Tibial nerve (tissue), 4 donors: Measurements from ENCODE around the gene NR0B2. TPM values are rescaled to one million over a fixed set of nuclear protein-coding genes. Genes with fewer than 3 reads are reported as not detected.
A peak's percentile ranks its signal among the peaks of the same experiment; 100 is the strongest.

Experiments
- DNase-seq, 2 donors: peaks; one replicate each; pipeline ENCODE4 v3.0.0-alpha.2; 2019; ENCODE audit warnings: low spot score in 2 of 2
- H3K27ac ChIP-seq, 4 donors: fragments of 200-600 bp; sonication (generic) in 3 of 4; one replicate each; pipeline ENCODE4 v1.5.1; 2017 to 2019; ENCODE audit warnings: mild to moderate bottlenecking in 1 of 4
- H3K27me3 ChIP-seq, 2 donors: fragments of 200-600 bp; sonication (generic) in 1 of 2; one replicate each; pipeline versions ENCODE4 v1.5.1 to v1.6.0; 2017 to 2019
- H3K36me3 ChIP-seq, 3 donors: fragments of 200-600 bp; sonication (generic); one replicate each; pipeline ENCODE4 v1.5.1; 2018 to 2019
- H3K4me1 ChIP-seq, 4 donors: fragments of 200-600 bp; sonication (generic) in 3 of 4; one replicate each; pipeline ENCODE4 v1.5.1; 2017 to 2019
- H3K4me3 ChIP-seq, 4 donors: fragments of 200-600 bp; sonication (generic) in 3 of 4; one replicate each; pipeline ENCODE4 v1.5.1; 2017 to 2019; ENCODE audit warnings: mild to moderate bottlenecking in 1 of 4, moderate library complexity in 1 of 4
- H3K9me3 ChIP-seq, 4 donors: fragments of 200-600 bp; sonication (generic) in 3 of 4; one replicate each; pipeline ENCODE4 v1.5.1; 2017 to 2019
- EP300 ChIP-seq, 2 donors: sonication (generic); formaldehyde crosslinking; IDR thresholded peaks; one replicate each; pipeline ENCODE4 v1.6.1; 2017; ENCODE audit warnings: antibody characterized with exemption in 2 of 2, mild to moderate bottlenecking in 1 of 2
- POLR2A ChIP-seq, 2 donors: fragments of 450-650 bp; IDR thresholded peaks; one replicate each; pipeline ENCODE4 v1.6.1; 2017; ENCODE audit warnings: antibody characterized with exemption in 2 of 2, mild to moderate bottlenecking in 2 of 2, moderate library complexity in 2 of 2
- WGBS, 2 donors: methylation state at CpG; one replicate each; pipeline ENCODE4 v1.1.5; 2018; 5-methylcytosine and 5-hydroxymethylcytosine counted together
- total RNA-seq, 4 donors: library from RNA; depleted of rRNA; stranded (reverse); fragments of >200 nt; gene quantifications; one replicate each; pipeline ENCODE4 v1.1.0, GENCODE V29; 2016
- TF ChIP-seq, protein P1 (sequence below), 5 experiments: fragments of 200-600 bp in 3 of 5; fragments of 450-650 bp in 2 of 5; sonication (generic) in 3 of 5; IDR thresholded peaks; one replicate each; pipeline ENCODE4 v1.5.1; 2016 to 2019; ENCODE audit warnings: antibody characterized with exemption in 5 of 5, mild to moderate bottlenecking in 3 of 5, moderate library complexity in 2 of 5

Gene NR0B2
- total RNA-seq, 4 donors from 2014 or later = not detected

DNA sequence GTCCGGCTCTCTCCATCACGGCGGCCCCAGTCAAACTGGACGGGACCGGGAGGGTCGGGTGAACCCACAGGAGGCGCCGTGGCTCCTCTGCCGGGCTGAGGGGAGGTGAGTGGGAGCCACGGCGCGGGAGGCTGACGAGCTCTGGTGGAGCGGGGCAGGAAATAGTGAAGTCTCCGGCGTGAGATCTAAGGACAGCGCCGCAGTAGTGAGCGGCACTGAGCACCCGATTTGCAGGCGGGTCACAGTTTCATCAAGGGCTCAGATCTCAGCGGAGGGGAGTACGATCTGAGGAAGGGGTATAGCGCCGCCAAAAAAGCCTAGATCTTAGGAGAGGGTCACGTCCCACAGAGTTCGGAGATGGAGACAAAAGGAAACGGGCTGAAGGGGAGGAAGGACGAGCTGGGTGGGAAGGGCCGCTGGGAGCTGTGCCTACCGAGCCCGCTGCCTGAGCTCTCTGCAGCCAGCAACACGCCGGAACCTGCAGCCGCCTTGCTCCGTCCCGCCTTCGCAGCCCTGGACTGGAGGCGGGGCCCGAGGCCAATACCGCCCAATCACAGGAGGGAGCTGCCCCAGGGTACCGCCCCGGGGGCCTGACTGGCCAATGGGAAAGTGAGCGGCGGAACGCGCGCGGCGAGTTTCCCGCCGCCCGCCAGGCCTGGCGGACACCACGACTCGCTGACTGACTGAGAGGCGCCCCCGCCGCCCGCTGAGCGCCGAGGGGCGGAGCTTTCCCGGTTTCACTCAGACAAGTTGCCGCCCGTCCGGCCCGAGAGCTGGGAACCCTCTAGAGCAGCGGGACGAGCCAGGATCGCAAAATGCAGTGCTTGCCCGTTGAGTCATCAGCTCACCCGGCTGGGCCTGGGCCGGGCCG lies 48.9 kb downstream of the NR0B2 start:
- Histone ChIP-seq H3K36me3 (no peaks in the 10 kb centered on the region), H3K27me3 (no peaks in the 10 kb centered on the region), H3K4me1 (peaks cover 0 to 22% (median 8%) of the 10 kb centered on the region in 4 donors), H3K4me3 (peak overlapping the region; percentile 33 to 75 (median 70)), H3K9me3 (no peaks in the 10 kb centered on the region), H3K27ac (peak overlapping the region; percentile 70 to 99 (median 96))
- DNase-seq = peak; percentile 90 to 95
- TF ChIP-seq POLR2A (IDR thresholded peaks at IDR 0.05) (peak in 1 of 2 donors; percentile 68), EP300 (IDR thresholded peaks at IDR 0.05) (peak; percentile 68 to 76)
- TF ChIP-seq, protein P1, sequence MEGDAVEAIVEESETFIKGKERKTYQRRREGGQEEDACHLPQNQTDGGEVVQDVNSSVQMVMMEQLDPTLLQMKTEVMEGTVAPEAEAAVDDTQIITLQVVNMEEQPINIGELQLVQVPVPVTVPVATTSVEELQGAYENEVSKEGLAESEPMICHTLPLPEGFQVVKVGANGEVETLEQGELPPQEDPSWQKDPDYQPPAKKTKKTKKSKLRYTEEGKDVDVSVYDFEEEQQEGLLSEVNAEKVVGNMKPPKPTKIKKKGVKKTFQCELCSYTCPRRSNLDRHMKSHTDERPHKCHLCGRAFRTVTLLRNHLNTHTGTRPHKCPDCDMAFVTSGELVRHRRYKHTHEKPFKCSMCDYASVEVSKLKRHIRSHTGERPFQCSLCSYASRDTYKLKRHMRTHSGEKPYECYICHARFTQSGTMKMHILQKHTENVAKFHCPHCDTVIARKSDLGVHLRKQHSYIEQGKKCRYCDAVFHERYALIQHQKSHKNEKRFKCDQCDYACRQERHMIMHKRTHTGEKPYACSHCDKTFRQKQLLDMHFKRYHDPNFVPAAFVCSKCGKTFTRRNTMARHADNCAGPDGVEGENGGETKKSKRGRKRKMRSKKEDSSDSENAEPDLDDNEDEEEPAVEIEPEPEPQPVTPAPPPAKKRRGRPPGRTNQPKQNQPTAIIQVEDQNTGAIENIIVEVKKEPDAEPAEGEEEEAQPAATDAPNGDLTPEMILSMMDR (IDR thresholded peaks at IDR 0.05) = peak in 1 of 5 experiments; percentile 45
- WGBS, 2 donors = 0 to 1% methylated on average over 35 to 56 of the region's 75 CpGs

DNA sequence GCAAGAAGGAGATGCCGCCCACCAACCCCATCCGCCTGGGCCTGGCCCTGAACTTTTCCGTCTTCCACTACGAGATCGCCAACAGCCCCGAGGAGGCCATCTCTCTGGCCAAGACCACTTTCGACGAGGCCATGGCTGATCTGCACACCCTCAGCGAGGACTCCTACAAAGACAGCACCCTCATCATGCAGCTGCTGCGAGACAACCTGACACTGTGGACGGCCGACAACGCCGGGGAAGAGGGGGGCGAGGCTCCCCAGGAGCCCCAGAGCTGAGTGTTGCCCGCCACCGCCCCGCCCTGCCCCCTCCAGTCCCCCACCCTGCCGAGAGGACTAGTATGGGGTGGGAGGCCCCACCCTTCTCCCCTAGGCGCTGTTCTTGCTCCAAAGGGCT lies 50.1 kb downstream of the NR0B2 start:
- WGBS, 2 donors = 67 to 72% methylated on average over 3 to 20 of the region's 20 CpGs
- Histone ChIP-seq H3K36me3 (peaks cover 0 to 3% (median 0%) of the 10 kb centered on the region in 3 donors), H3K9me3 (no peaks in the 10 kb centered on the region), H3K27ac (peak overlapping the region in 3 of 4 donors; percentile 42 to 99 (median 93)), H3K4me3 (peak overlapping the region; percentile 33 to 75 (median 70)), H3K27me3 (no peaks in the 10 kb centered on the region), H3K4me1 (peaks cover 0 to 22% (median 8%) of the 10 kb centered on the region in 4 donors)
- no peak for DNase-seq
- TF ChIP-seq POLR2A (IDR thresholded peaks at IDR 0.05) (no peak), EP300 (IDR thresholded peaks at IDR 0.05) (no peak)
- TF ChIP-seq, protein P1 (IDR thresholded peaks at IDR 0.05) = no peak

DNA sequence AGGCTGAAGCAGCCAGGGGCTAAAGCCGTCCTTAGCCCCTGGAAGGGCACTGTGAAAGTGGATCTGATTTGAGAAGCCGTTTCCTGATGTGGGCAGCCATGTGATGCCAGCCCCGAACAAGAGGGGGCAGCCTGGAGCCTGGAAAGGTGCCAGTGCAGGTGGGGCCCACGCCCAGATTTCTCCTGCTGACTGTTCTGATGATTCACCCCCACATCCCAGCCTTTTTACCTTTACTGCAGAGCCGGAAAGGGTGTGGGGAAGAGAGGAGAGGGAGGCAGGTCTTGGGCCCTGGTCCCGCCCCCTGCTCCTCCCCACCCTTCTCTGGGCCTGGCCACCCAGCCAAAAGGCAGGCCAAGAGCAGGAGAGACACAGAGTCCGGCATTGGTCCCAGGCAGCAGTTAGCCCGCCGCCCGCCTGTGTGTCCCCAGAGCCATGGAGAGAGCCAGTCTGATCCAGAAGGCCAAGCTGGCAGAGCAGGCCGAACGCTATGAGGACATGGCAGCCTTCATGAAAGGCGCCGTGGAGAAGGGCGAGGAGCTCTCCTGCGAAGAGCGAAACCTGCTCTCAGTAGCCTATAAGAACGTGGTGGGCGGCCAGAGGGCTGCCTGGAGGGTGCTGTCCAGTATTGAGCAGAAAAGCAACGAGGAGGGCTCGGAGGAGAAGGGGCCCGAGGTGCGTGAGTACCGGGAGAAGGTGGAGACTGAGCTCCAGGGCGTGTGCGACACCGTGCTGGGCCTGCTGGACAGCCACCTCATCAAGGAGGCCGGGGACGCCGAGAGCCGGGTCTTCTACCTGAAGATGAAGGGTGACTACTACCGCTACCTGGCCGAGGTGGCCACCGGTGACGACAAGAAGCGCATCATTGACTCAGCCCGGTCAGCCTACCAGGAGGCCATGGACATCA lies 50.7 kb downstream of the NR0B2 start, which contains the start of gene SFN:
TSS of gene SFN (plus strand) at position 369 of the 904 bp plus-strand sequence. CDS start at position 433, 64 bp downstream.
- TF ChIP-seq EP300 (IDR thresholded peaks at IDR 0.05) = no peak
- TF ChIP-seq, protein P1 (IDR thresholded peaks at IDR 0.05) = peak in 1 of 5 experiments; percentile 20
- no peak for DNase-seq
- Histone ChIP-seq H3K4me3 (peak within 1 kb of the TSS; percentile 33 to 75 (median 70)), H3K36me3 (peaks cover 0 to 7% (median 0%) of the 10 kb centered on the region in 3 donors), H3K4me1 (peaks cover 0 to 22% (median 8%) of the 10 kb centered on the region in 4 donors), H3K9me3 (no peaks in the 10 kb centered on the region), H3K27ac (peak within 1 kb of the TSS in 3 of 4 donors; percentile 42 to 99 (median 93)), H3K27me3 (no peaks in the 10 kb centered on the region)
- 79 to 85% methylated on average over 36 to 37 of the region's 37 CpGs for WGBS, 2 donors

DNA sequence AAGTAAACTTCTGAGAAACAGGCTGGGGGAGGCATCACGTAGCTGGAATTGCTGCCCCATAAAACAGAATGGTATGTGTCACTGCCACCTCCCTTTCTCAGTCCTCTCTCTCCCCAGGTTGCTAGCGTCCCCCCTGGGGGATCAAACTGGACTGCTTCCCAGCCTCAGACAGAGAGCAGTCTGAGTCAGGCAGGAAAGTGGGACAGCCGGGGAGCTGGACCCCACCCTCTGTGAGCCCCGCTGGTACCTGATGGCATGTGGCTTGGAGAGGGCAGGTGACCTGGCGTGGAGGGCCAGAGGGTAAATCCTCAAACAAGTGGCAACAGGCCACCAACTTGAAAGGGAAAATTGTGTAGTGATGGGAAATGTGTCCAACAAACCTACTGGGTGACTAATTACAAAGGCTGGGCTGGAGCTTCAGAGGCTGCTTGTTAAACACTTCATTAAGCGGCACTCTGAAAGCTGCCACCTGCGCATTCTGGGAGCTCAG lies 51.8 kb downstream of the NR0B2 start:
- Histone ChIP-seq H3K27me3 (no peaks in the 10 kb centered on the region), H3K9me3 (no peaks in the 10 kb centered on the region), H3K36me3 (peaks cover 0 to 18% (median 0%) of the 10 kb centered on the region in 3 donors), H3K27ac (peak overlapping the region in 1 of 4 donors; percentile 43), H3K4me1 (peaks cover 0 to 22% (median 8%) of the 10 kb centered on the region in 4 donors), H3K4me3 (no peak overlapping the region)
- TF ChIP-seq POLR2A (IDR thresholded peaks at IDR 0.05) (no peak), EP300 (IDR thresholded peaks at IDR 0.05) (no peak)
- TF ChIP-seq, protein P1 (IDR thresholded peaks at IDR 0.05) = no peak
- 70 to 77% methylated on average over 7 of the region's 7 CpGs for WGBS, 2 donors
- DNase-seq = no peak

Other genes starting within 250 kb of the NR0B2 start
- gene ARID1A, start 218.0 kb downstream of the NR0B2 start, total RNA-seq = 10 to 100 TPM; 49.6 to 90.0 (median 54.3) TPM
- 10 to 100 TPM in 3 of 4 donors, 1 to 10 TPM in 1; 9.3 to 22.2 (median 17.6) TPM for gene PIGV, start 126.0 kb downstream of the NR0B2 start, total RNA-seq
- gene ZDHHC18, start 87.3 kb downstream of the NR0B2 start, total RNA-seq = 10 to 100 TPM in 2 of 4 donors, 1 to 10 TPM in 2; 9.2 to 13.5 (median 10.0) TPM
- not detected for gene SFN, start 50.8 kb downstream of the NR0B2 start, total RNA-seq
- 10 to 100 TPM in 3 of 4 donors, 1 to 10 TPM in 1; 7.9 to 14.7 (median 13.8) TPM for gene GPN2, start 23.7 kb downstream of the NR0B2 start, total RNA-seq
- gene GPATCH3, start 13.5 kb downstream of the NR0B2 start, total RNA-seq = 10 to 100 TPM in 3 of 4 donors, 1 to 10 TPM in 1; 7.8 to 26.1 (median 12.5) TPM
- 10 to 100 TPM; 47.9 to 60.9 (median 57.0) TPM for gene NUDC, start 7.8 kb upstream of the NR0B2 start, total RNA-seq
- gene KDF1, start 46.5 kb upstream of the NR0B2 start, total RNA-seq = not detected
- gene TRNP1, start 79.7 kb upstream of the NR0B2 start, total RNA-seq = 10 to 100 TPM; 15.0 to 55.7 (median 52.4) TPM
- gene TENT5B, start 98.9 kb upstream of the NR0B2 start, total RNA-seq = 10 to 100 TPM; 11.7 to 36.3 (median 27.4) TPM
- gene SLC9A1, start 241.2 kb upstream of the NR0B2 start, total RNA-seq = 10 to 100 TPM in 1 of 4 donors, 1 to 10 TPM in 3; 5.9 to 21.9 (median 7.8) TPM